ENCODE results near the gene DHRS13.
"Not testable (repeated sequence)": the region's sequence is repeated elsewhere in the genome, so short reads cannot be mapped to it uniquely, and the experiment has no call there.

Gene DHRS13

DNA sequence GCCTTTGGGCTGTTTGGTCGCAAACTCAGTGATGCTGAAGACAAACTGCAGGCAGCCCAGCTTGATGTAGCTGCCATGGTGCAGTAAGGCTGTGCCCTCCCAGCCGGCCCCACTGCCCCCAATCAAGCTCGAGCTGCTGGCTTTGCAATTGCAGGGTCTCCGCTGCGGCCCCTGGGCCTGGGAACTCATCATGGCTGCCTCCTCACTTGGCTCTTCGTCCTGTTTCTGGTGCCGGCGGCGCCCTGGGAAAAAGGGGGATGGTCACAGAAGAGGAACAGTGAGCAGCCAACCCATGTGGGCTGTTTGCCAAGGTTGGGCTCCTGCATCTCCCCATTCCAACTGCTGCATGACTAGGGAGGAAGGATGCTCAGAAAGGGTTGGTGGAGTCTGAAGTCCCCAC, 3.4 kb upstream of the DHRS13 start:
- Histone ChIP-seq H3K4me2 (ENCODE audit: low read length) (no peak overlapping the region), H3K23ac (ENCODE audit: low read length) (no peak overlapping the region), H3K18ac (ENCODE audit: low read length) (no peak overlapping the region), H3K36me3 (ENCODE audit: control insufficient read depth, insufficient read depth, low read length) (peaks cover 32% of the 10 kb centered on the region), H3K4ac (ENCODE audit: low read depth, low read length) (no peak overlapping the region), H3K9ac (ENCODE audit: low read length) (no peak overlapping the region), H2BK15ac (replicated peaks; ENCODE audit: low read depth) (no peak overlapping the region), H4K8ac (ENCODE audit: low read depth, low read length) (no peak overlapping the region), H3K27me3 (ENCODE audit: insufficient read depth, low read length, poor library complexity) (no peaks in the 10 kb centered on the region), H3K27ac (ENCODE audit: low read depth, low read length) (no peak overlapping the region), H3K79me1 (ENCODE audit: low read length) (no peaks in the 10 kb centered on the region), H2BK120ac (ENCODE audit: low read depth, low read length) (no peak overlapping the region), H3K79me2 (ENCODE audit: control insufficient read depth, insufficient read depth, low read length) (no peaks in the 10 kb centered on the region), H3K4me1 (ENCODE audit: control insufficient read depth, low read depth, low read length) (peaks cover 3% of the 10 kb centered on the region), H2BK5ac (ENCODE audit: low read length) (no peak overlapping the region), H3K56ac (ENCODE audit: low read length) (no peak overlapping the region), H3K4me3 (ENCODE audit: low read length) (no peak overlapping the region), H2AK5ac (ENCODE audit: low read length) (no peak overlapping the region), H4K5ac (ENCODE audit: low read length) (no peak overlapping the region)
- DNase-seq: no peak
- no CpG with 5 or more reads among the region's 9 CpGs for WGBS (ENCODE audit: extremely low coverage, insufficient coverage, low lambda C conversion rate)

DNA sequence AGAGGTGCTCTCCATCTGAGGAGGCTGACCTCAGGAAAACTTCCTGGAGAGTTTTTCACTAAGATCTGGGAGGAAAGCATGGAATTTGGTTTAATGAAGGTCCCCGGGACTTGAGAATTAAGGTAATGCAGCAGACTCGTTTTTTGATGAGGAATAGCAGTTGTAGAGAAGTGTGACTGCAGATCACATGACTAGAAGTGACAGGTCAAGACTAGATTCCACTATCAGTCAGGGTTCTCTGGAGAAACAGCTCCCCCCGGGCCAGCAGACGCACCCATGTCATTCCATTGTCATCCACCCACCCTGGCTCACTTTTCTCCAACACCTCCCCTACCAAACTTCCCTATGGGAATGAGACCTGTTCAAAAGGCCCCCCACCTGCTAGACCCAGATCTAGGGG, 1.9 kb upstream of the DHRS13 start:
- Histone ChIP-seq H4K8ac (ENCODE audit: low read depth, low read length) (no peak overlapping the region), H3K4me2 (ENCODE audit: low read length) (no peak overlapping the region), H3K27me3 (ENCODE audit: insufficient read depth, low read length, poor library complexity) (no peaks in the 10 kb centered on the region), H3K79me2 (ENCODE audit: control insufficient read depth, insufficient read depth, low read length) (no peaks in the 10 kb centered on the region), H2BK15ac (replicated peaks; ENCODE audit: low read depth) (no peak overlapping the region), H3K4me3 (ENCODE audit: low read length) (no peak overlapping the region), H3K18ac (ENCODE audit: low read length) (no peak overlapping the region), H3K56ac (ENCODE audit: low read length) (no peak overlapping the region), H2BK5ac (ENCODE audit: low read length) (no peak overlapping the region), H3K4me1 (ENCODE audit: control insufficient read depth, low read depth, low read length) (peaks cover 3% of the 10 kb centered on the region), H3K27ac (ENCODE audit: low read depth, low read length) (no peak overlapping the region), H2AK5ac (ENCODE audit: low read length) (no peak overlapping the region), H4K5ac (ENCODE audit: low read length) (no peak overlapping the region), H3K23ac (ENCODE audit: low read length) (no peak overlapping the region), H3K79me1 (ENCODE audit: low read length) (no peaks in the 10 kb centered on the region), H3K36me3 (ENCODE audit: control insufficient read depth, insufficient read depth, low read length) (peaks cover 20% of the 10 kb centered on the region), H2BK120ac (ENCODE audit: low read depth, low read length) (no peak overlapping the region), H3K4ac (ENCODE audit: low read depth, low read length) (no peak overlapping the region), H3K9ac (ENCODE audit: low read length) (no peak overlapping the region)
- WGBS (ENCODE audit: extremely low coverage, insufficient coverage, low lambda C conversion rate): no CpG with 5 or more reads among the region's 4 CpGs
- DNase-seq: no peak

DNA sequence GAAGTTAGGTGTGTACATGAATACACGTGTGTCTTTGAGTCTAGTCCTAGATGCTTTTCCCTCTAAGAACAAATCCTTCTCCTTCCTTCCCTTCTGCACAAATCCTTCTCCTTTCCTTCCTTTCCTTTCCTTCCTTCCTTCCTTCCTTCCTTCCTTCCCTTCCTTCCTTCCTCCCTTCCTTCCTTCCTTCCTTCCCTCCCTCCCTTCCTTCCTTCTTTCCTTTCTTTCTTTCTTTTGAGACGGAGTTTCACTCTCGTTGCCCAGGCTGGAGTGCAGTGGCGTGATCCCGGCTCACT, 615 bp upstream of the DHRS13 start:
- H3K27me3 ChIP-seq (ENCODE audit: insufficient read depth, low read length, poor library complexity); H3K56ac ChIP-seq (ENCODE audit: low read length); H3K4me3 ChIP-seq (ENCODE audit: low read length); H3K4me1 ChIP-seq (ENCODE audit: control insufficient read depth, low read depth, low read length); H4K5ac ChIP-seq (ENCODE audit: low read length); H2AK5ac ChIP-seq (ENCODE audit: low read length); H4K8ac ChIP-seq (ENCODE audit: low read depth, low read length); H3K4ac ChIP-seq (ENCODE audit: low read depth, low read length); H3K18ac ChIP-seq (ENCODE audit: low read length); H2BK120ac ChIP-seq (ENCODE audit: low read depth, low read length); H3K27ac ChIP-seq (ENCODE audit: low read depth, low read length); H2BK15ac ChIP-seq (replicated peaks; ENCODE audit: low read depth); H3K9ac ChIP-seq (ENCODE audit: low read length); H3K79me2 ChIP-seq (ENCODE audit: control insufficient read depth, insufficient read depth, low read length); H2BK5ac ChIP-seq (ENCODE audit: low read length); H3K23ac ChIP-seq (ENCODE audit: low read length); DNase-seq; H3K79me1 ChIP-seq (ENCODE audit: low read length): not testable (repeated sequence)
- WGBS (ENCODE audit: extremely low coverage, insufficient coverage, low lambda C conversion rate): no CpG with 5 or more reads among the region's 5 CpGs
- peaks cover 14% of the 10 kb centered on the region for H3K36me3 ChIP-seq (ENCODE audit: control insufficient read depth, insufficient read depth, low read length)
- peak overlapping the region; percentile 8 for H3K4me2 ChIP-seq (ENCODE audit: low read length)

DNA sequence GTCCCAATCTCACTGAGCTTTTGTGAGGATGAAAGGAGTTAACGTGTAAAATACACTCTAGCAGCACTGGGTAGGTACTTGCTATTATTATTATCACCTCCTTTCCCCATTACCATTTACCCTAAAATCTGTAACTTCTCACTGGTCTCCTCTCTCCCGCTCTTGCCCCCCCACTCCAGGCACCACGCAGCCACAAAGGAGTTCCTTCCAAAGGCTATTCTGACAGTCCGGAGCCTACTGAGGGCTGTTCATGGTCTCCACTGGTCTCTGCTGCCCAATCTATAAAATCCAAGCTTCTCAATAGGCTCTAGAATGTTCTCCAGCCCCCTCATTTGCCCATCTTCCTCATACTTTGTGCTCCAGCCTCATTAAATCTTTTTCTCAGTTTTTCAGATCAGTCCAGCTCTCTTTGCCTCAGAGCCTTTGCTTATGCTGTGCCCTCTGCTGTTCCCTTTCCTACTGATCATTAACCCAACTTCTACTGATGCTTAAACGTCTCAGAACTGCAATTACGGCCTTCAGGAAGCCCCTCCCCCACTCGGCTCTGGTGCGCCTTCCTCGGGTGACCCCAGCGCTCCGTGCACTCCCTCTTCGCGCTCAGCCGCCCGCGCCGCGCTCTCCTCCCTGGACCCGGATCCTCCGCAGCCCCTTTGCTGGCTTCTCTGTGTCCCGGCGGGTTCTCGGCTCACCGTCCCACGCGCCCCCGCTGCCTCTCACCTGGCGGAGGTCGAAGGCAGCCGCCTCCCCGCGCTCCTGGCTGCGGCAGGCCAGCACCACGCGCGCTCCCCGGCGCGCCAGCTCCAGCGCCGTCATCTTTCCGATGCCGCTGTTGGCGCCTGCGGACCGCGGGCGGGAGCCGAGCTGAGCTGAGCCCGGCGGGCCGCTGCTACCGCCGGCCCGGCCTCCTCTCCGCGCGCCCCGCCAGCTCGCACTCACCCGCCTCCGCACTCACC, 737 bp downstream of the DHRS13 start:
- Histone ChIP-seq H4K8ac (ENCODE audit: low read depth, low read length) (no peak overlapping the region), H3K4ac (ENCODE audit: low read depth, low read length) (peak overlapping the region; percentile 41), H2AK5ac (ENCODE audit: low read length) (no peak overlapping the region), H3K4me3 (ENCODE audit: low read length) (peak overlapping the region; percentile 85), H3K27me3 (ENCODE audit: insufficient read depth, low read length, poor library complexity) (no peaks in the 10 kb centered on the region), H3K4me2 (ENCODE audit: low read length) (peak overlapping the region; percentile 89), H3K36me3 (ENCODE audit: control insufficient read depth, insufficient read depth, low read length) (peaks cover 5% of the 10 kb centered on the region), H3K27ac (ENCODE audit: low read depth, low read length) (peak overlapping the region; percentile 33), H4K5ac (ENCODE audit: low read length) (no peak overlapping the region), H3K56ac (ENCODE audit: low read length) (peak overlapping the region; percentile 96), H3K79me2 (ENCODE audit: control insufficient read depth, insufficient read depth, low read length) (no peaks in the 10 kb centered on the region), H3K79me1 (ENCODE audit: low read length) (no peaks in the 10 kb centered on the region), H3K18ac (ENCODE audit: low read length) (peak overlapping the region; percentile 22), H3K23ac (ENCODE audit: low read length) (peak overlapping the region; percentile 80), H2BK5ac (ENCODE audit: low read length) (no peak overlapping the region), H2BK120ac (ENCODE audit: low read depth, low read length) (no peak overlapping the region), H3K4me1 (ENCODE audit: control insufficient read depth, low read depth, low read length) (peaks cover 3% of the 10 kb centered on the region), H2BK15ac (replicated peaks; ENCODE audit: low read depth) (no peak overlapping the region), H3K9ac (ENCODE audit: low read length) (peak overlapping the region; percentile 86)
- no CpG with 5 or more reads among the region's 62 CpGs for WGBS (ENCODE audit: extremely low coverage, insufficient coverage, low lambda C conversion rate)
- peak; percentile 77 for DNase-seq

DNA sequence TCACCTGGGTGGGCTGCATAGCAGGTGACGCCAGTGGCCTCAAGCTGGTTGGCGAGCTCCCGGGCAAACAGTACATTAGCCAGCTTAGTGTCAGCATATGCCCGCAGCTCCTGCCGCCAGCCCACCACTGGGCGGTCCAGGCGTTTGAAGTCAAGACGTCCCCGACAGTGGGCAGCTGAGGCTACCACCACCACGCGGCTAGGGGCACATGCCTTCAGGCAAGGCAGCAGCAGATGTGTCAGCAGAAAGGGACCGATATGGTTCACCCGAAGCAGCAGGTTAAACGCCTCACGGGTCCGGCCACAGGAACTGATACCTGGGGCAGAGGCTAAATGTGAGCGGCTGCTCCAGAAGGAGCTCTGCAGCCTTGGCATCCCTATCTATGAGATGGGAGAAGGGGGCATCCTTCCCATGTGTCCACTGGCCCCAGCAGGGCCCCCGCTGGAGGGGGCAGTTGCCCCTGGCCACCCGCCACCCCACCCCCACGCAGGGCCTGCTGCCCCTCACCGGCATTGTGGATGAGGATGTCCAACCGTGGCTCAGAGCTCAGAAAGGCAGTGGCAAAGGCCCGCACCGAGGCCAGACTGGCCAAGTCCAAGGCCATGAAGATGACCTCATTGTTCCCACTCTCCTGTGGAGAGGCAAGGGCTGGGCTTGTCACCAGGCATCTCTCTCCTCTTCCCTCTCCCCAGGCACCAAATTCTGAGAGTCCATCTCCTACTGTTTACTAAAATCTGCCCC, 1.7 kb downstream of the DHRS13 start:
- H4K5ac ChIP-seq (ENCODE audit: low read length): no peak overlapping the region
- peaks cover 4% of the 10 kb centered on the region for H3K79me1 ChIP-seq (ENCODE audit: low read length)
- H4K8ac ChIP-seq (ENCODE audit: low read depth, low read length): no peak overlapping the region
- no peak overlapping the region for H2AK5ac ChIP-seq (ENCODE audit: low read length)
- no peak overlapping the region for H3K23ac ChIP-seq (ENCODE audit: low read length)
- WGBS (ENCODE audit: extremely low coverage, insufficient coverage, low lambda C conversion rate): no CpG with 5 or more reads among the region's 24 CpGs
- DNase-seq: no peak
- no peaks in the 10 kb centered on the region for H3K79me2 ChIP-seq (ENCODE audit: control insufficient read depth, insufficient read depth, low read length)
- no peaks in the 10 kb centered on the region for H3K27me3 ChIP-seq (ENCODE audit: insufficient read depth, low read length, poor library complexity)
- H3K18ac ChIP-seq (ENCODE audit: low read length): no peak overlapping the region
- no peak overlapping the region for H2BK5ac ChIP-seq (ENCODE audit: low read length)
- H2BK120ac ChIP-seq (ENCODE audit: low read depth, low read length): no peak overlapping the region
- H3K4ac ChIP-seq (ENCODE audit: low read depth, low read length): no peak overlapping the region
- no peaks in the 10 kb centered on the region for H3K36me3 ChIP-seq (ENCODE audit: control insufficient read depth, insufficient read depth, low read length)
- H3K4me3 ChIP-seq (ENCODE audit: low read length): no peak overlapping the region
- no peak overlapping the region for H3K27ac ChIP-seq (ENCODE audit: low read depth, low read length)
- H3K56ac ChIP-seq (ENCODE audit: low read length): peak overlapping the region; percentile 52
- no peak overlapping the region for H2BK15ac ChIP-seq (replicated peaks; ENCODE audit: low read depth)
- peaks cover 6% of the 10 kb centered on the region for H3K4me1 ChIP-seq (ENCODE audit: control insufficient read depth, low read depth, low read length)
- H3K9ac ChIP-seq (ENCODE audit: low read length): peak overlapping the region; percentile 8
- H3K4me2 ChIP-seq (ENCODE audit: low read length): no peak overlapping the region
